Raji (cell line): Measurements from ENCODE around the gene ARL8B.
A peak's percentile ranks its signal among the peaks of the same experiment; 100 is the strongest.

Source experiments
- POLR2A ChIP-seq: IDR thresholded peaks from 2 replicates; pipeline ENCODE4 v1.6.1; 2011; ENCODE audit warnings: low read depth, low read length, control low read depth; ENCODE audit not compliant: insufficient read depth

Gene ARL8B

DNA sequence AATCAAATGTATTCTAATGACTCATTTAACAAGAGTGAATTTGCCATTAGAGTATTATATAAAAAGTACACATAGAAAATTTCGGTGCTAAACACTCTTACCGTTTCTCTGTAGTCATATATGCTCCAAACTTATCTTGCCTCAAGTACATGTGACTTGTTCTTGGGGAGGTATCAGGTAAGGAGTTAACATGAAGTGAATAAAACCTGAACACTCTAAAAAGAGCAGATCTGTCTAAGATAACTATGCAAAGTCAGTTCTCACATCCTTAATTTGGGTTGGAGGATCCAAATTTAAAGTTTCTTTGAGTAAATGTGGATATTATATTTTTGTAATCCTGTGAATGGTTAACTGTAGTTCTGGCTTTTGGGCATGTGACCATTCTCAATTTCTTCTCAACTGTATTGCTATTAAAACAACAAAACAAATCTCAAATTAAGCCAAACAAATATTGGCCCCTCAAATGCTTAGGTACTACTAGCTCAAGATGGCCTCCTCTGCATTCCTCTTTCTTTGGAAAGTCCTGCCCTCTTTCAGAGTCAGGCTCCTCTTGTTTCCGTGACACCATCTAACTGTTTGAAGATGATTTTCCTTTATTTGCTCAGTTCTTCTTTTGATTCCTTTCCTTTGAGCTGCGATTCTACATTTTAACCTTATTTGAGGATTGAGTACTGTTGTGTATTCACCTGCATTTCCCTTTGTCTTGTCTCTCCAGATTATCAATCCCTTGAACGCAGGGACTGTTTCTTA is 69.6 kb downstream of the ARL8B start:
- no peak for TF ChIP-seq POLR2A

DNA sequence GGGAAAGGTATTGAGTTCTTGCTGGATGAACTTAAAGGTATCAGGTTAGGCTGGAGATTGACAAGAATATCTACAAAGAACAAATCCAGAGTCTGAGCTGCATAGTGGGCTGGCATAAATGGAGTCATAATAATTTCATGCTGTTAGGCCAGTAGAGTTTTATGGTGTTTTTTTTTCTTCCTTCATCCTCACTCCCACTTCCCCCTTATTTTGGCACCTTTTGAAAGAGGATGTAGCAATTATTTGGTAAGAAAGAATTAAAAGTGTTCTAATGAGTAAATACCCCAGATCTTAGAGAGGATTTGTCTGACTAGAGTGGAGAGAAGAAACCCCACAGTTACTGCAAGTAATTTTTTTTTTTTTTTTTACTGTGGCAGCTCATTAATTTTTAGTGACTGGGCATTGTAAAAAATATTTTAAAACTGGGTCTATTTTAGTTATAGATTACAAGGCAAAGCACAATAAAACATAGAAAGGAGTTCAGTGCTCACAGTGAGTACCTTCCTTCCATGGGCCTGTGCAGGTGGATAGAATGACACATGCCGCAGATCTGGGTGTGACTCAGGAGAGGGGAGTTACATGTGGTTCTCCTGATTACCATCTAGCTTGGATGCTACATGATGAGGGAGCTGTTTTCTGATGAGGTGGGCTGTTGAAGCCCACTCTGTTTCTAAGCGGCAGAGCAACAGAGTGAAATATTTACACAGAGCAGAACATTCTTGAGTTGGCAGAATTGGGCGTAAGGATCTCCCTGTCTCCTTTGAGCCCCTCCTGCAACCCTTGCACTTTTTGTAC is 70.7 kb downstream of the ARL8B start:
- no peak for TF ChIP-seq POLR2A

GRCh38 chr3:5194341-5194740 is 72.2 kb downstream of the ARL8B start:
- no peak for TF ChIP-seq POLR2A

- TF ChIP-seq POLR2A = no peak
Observed at GRCh38 chr3:5194801-5195509, 72.9 kb downstream of the ARL8B start.

GRCh38 chr3:5195605-5196004 is 73.5 kb downstream of the ARL8B start:
- TF ChIP-seq POLR2A = no peak

DNA sequence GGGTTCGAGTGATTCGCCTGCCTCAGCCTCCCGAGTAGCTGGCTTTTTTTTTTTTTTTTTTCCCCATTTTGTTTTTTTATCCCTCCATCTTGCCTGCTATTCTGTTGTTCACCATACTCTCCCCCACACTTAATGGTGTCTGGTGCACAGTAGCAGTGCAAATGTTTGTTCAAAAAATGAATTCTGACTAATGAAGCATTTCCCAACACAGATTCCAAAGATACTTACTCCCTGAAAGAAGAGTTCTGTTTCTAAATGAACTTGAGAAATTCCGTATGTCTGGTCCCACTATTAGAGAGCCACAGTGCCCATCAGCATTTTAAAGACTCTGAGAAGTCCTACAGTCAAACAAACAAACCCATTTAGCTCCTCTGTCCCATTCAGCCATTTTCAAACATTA is 74.9 kb downstream of the ARL8B start:
- TF ChIP-seq POLR2A = no peak

DNA sequence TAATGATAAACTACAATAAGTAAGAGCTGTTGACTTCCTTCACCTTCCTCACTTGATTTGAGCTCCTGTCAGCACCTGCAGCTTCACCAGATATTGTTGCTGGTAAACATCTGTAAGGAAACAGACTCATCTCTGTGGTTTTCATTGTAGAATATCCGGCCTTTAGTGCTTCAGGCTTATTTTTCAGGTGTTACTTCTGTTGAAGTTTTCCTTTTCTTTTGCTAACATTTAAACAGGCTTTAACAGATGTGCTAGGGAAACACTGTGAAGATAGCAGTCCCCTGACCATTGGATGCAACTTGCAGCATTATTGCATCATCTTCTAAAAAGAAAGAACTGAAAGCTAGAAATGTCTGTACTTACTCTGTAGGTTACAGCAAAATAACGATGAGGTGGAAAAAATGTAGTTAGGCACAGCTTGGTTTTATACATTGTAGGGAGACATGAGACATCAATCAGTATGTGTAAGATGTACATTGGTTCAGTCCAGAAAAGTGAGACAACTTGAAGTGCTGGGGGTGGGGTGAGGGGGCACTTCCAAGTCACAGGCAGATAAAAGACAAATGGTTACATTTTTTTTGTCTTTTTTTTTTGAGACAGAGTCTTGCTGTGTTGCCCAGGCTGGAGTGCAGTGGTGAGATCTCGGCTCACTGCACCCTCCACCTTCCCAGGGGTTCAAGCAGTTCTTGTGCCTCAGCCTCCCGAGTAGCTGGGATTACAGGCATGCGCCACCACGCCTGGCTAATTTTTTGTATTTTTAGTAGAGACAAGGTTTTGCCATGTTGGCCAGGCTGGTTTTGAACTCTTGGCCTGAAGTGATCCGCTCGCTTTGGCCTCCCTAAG is 75.6 kb downstream of the ARL8B start:
- peak; percentile 33; the same call in 1 of the 2 replicates for TF ChIP-seq POLR2A

DNA sequence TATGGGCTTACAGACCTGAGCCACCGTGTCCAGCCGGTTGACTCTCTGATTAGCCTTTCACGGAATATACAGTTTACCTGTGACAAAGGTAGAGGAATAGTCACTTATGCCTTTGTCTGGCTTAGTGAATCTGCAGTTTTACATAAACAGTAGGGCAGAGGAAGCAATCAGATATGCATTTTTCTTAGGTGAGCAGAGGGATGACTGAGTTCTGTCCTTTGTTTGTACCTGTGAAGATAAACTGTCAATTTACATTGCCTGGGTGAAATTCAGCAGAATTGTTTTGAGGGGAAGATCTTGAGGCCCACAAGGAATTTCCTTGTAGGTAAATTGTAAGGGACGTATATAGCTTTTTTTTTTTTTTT is 76.2 kb downstream of the ARL8B start:
- no peak for TF ChIP-seq POLR2A

GRCh38 chr3:5198986-5199731 is 77.1 kb downstream of the ARL8B start:
- TF ChIP-seq POLR2A = no peak

DNA sequence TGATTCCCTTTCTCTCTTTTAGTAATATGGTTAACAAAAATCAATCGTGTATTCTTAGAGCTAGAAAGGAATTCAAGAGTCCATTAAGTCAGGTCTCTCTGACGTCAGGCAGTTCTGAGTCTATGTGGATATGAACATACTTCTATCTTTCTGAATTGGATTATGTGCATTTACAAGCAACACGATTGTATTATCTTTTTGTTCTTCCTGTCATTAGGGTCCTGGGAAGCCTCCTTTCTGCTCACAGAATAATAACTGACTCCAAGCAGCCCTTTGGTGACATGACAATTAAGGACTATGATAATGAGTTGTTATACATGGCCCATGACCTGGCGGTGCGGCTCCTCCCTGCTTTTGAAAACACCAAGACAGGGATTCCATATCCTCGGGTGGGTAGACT is 79.4 kb downstream of the ARL8B start:
- TF ChIP-seq POLR2A = no peak

- no peak for TF ChIP-seq POLR2A
Observed at GRCh38 chr3:5202222-5202621, 80.1 kb downstream of the ARL8B start.

DNA sequence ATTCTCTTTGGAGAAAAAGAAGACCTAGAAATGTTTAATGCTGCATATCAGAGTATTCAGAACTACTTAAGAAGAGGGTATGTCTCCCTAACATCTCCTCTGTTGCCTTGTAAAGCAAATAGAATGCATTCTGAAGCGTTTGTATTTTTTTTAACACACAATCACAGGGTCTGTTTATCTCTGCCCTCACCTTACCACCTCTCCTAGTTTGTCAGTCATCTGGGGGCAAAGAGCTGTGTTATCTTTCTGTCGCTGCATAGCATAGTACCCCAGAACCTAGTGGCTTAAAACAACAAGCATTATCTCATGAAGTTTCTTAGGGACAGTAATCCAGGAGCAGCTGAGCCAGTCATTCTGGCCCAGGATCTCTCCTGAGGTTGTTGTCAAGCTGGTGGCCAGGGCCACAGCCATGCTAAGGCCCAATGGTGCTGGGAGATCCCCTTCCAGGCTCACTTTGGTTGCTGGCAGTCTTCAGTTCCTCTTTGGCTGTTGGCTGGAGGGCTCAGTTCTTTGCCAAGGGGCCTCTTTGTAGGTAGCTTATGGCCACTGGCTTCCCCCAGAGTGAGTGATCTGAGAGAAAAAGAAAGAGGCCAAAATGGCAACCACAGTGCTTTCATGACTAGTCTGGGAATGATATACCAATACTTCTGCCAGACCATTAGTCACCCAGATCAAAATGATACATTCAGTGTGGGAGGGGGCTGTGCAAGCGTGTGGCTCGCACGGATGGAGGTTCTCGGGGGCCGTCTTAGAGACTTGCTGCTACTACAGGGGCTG is 83.3 kb downstream of the ARL8B start:
- no peak for TF ChIP-seq POLR2A

- no peak for TF ChIP-seq POLR2A
Observed at GRCh38 chr3:5210926-5211325, 88.8 kb downstream of the ARL8B start.
